Tibial nerve (tissue), 4 donors: ENCODE measurements around the gene CYBA.
A peak's percentile ranks its signal among the peaks of the same experiment; 100 is the strongest.

ENCODE experiments used
- EP300 ChIP-seq, 2 donors: sonication (generic); formaldehyde crosslinking; IDR thresholded peaks; one replicate each; pipeline ENCODE4 v1.6.1; 2017; ENCODE audit warnings: antibody characterized with exemption in 2 of 2, mild to moderate bottlenecking in 1 of 2
- TF ChIP-seq, protein P1 (sequence below), 5 experiments: fragments of 200-600 bp in 3 of 5; fragments of 450-650 bp in 2 of 5; sonication (generic) in 3 of 5; IDR thresholded peaks; one replicate each; pipeline ENCODE4 v1.5.1; 2016 to 2019; ENCODE audit warnings: antibody characterized with exemption in 5 of 5, mild to moderate bottlenecking in 3 of 5, moderate library complexity in 2 of 5

DNA sequence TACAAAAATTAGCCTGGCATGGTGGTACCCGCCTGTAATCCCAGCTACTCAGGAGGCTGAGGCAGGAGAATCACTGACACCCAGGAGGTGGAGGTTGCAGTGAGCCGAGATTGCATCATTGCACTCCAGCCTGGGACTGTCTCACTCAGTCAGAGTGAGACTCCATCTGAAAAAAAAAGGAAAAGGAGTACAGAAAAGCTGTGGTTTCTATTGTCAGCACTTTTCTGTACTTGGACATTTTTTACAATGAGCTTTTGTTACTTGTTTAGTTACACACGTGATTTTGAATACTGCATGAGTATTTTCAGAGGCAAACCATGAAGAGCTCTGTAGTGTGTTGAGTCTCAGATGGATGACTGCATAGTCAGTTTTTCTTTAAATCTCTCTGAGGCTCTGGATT is 54.4 kb downstream of the CYBA start:
- TF ChIP-seq EP300 (IDR thresholded peaks at IDR 0.05): peak; percentile 29 to 58
- TF ChIP-seq, protein P1, sequence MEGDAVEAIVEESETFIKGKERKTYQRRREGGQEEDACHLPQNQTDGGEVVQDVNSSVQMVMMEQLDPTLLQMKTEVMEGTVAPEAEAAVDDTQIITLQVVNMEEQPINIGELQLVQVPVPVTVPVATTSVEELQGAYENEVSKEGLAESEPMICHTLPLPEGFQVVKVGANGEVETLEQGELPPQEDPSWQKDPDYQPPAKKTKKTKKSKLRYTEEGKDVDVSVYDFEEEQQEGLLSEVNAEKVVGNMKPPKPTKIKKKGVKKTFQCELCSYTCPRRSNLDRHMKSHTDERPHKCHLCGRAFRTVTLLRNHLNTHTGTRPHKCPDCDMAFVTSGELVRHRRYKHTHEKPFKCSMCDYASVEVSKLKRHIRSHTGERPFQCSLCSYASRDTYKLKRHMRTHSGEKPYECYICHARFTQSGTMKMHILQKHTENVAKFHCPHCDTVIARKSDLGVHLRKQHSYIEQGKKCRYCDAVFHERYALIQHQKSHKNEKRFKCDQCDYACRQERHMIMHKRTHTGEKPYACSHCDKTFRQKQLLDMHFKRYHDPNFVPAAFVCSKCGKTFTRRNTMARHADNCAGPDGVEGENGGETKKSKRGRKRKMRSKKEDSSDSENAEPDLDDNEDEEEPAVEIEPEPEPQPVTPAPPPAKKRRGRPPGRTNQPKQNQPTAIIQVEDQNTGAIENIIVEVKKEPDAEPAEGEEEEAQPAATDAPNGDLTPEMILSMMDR (IDR thresholded peaks at IDR 0.05): no peak
